OCI-LY3 (cell line): ENCODE data around the gene DCPS.

Experiments used
- H2AFZ ChIP-seq: fragments of 200-600, 300-600 bp; shearing (Covaris generic); 2 replicates; pipeline ENCODE4 v1.6.0; 2014; ENCODE audit warnings: antibody characterized with exemption, low read depth, low read length
- H3K27ac ChIP-seq: fragments of 200-600, 300-600 bp; sonication (generic); 2 replicates; pipeline ENCODE4 v1.5.1; 2014; ENCODE audit warnings: mild to moderate bottlenecking, low read length, moderate library complexity, mixed read lengths
- H3K27me3 ChIP-seq: fragments of 200-600, 300-600 bp; sonication (generic); 2 replicates; pipeline ENCODE4 v1.6.1; 2014; ENCODE audit warnings: low read depth, low read length, mixed read lengths
- H3K36me3 ChIP-seq: fragments of 200-600, 300-600 bp; sonication (generic); replicated peaks from 2 replicates; pipeline ENCODE3; 2014; ENCODE audit warnings: low read depth, low read length, mixed read lengths
- H3K4me1 ChIP-seq: fragments of 300-600, 200-600 bp; sonication (generic); 2 replicates; pipeline ENCODE4 v1.6.1; 2014; ENCODE audit warnings: low read length, mixed read lengths
- H3K4me2 ChIP-seq: fragments of 200-600, 300-600 bp; sonication (generic); 2 replicates; pipeline ENCODE4 v1.6.1; 2014; ENCODE audit warnings: low read length, mixed read lengths
- H3K4me3 ChIP-seq: fragments of 300-600, 200-600 bp; sonication (generic); 2 replicates; pipeline ENCODE4 v1.5.1; 2014; ENCODE audit warnings: antibody characterized with exemption, mild to moderate bottlenecking, low read length, moderate library complexity
- H3K79me2 ChIP-seq: fragments of 300-600, 200-600 bp; shearing (Covaris generic); 2 replicates; pipeline ENCODE4 v1.6.1; 2014; ENCODE audit warnings: mild to moderate bottlenecking, low read length, mixed read lengths
- H3K9ac ChIP-seq: fragments of 300-600, 200-600 bp; shearing (Covaris generic); 2 replicates; pipeline ENCODE4 v1.6.0; 2014; ENCODE audit warnings: mild to moderate bottlenecking, low read length, moderate library complexity
- H3K9me3 ChIP-seq: fragments of 200-600, 300-600 bp; shearing (Covaris generic); 2 replicates; pipeline ENCODE4 v1.6.1; 2014; ENCODE audit warnings: low read length, mixed read lengths; ENCODE audit not compliant: insufficient read depth
- H4K20me1 ChIP-seq: fragments of 200-600, 300-600 bp; sonication (generic); 2 replicates; pipeline ENCODE4 v1.6.1; 2016; ENCODE audit warnings: low read length, mixed read lengths; ENCODE audit not compliant: insufficient read depth
- EZH2phosphoT487 ChIP-seq: fragments of 200-600 bp; shearing (Covaris generic); IDR thresholded peaks from 2 replicates; pipeline ENCODE4 v1.6.1; 2018; ENCODE audit warnings: antibody characterized with exemption, mixed run types, low read depth
- TF ChIP-seq, protein P1 (sequence below): fragments of 200-600, 300-600 bp; sonication (generic); IDR thresholded peaks from 2 replicates; pipeline ENCODE4 v1.5.1; 2014; ENCODE audit warnings: antibody characterized with exemption, low read length, low read depth

The DCPS gene

DNA sequence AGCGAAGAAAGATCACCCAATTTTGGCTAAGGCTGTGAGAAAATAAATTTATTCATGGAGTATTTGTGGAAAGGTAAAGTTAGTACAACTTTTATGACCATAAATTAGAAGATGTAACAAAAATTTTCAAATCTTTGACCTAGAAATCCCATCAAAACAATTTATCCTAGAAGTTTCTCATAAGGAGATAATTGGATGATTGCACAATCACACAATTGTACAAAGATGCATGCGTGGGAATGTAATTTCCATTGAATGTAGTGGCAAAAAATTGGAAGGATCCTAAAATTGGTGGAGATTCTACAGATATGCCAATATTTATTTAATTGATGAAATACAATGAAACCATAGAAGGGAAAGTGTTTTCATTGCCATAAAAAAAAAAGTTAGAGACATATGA lies 46.7 kb upstream of the DCPS start:
- no peaks in the 10 kb centered on the region for H3K4me1 ChIP-seq
- no peak overlapping the region for H3K27ac ChIP-seq
- H3K27me3 ChIP-seq: no peaks in the 10 kb centered on the region
- H3K36me3 ChIP-seq: peaks cover 26% of the 10 kb centered on the region
- H2AFZ ChIP-seq: no peak overlapping the region
- no peak overlapping the region for H3K4me3 ChIP-seq
- TF ChIP-seq, protein P1, sequence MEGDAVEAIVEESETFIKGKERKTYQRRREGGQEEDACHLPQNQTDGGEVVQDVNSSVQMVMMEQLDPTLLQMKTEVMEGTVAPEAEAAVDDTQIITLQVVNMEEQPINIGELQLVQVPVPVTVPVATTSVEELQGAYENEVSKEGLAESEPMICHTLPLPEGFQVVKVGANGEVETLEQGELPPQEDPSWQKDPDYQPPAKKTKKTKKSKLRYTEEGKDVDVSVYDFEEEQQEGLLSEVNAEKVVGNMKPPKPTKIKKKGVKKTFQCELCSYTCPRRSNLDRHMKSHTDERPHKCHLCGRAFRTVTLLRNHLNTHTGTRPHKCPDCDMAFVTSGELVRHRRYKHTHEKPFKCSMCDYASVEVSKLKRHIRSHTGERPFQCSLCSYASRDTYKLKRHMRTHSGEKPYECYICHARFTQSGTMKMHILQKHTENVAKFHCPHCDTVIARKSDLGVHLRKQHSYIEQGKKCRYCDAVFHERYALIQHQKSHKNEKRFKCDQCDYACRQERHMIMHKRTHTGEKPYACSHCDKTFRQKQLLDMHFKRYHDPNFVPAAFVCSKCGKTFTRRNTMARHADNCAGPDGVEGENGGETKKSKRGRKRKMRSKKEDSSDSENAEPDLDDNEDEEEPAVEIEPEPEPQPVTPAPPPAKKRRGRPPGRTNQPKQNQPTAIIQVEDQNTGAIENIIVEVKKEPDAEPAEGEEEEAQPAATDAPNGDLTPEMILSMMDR: no peak
- no peak for TF ChIP-seq EZH2phosphoT487
- no peak overlapping the region for H3K4me2 ChIP-seq
- H4K20me1 ChIP-seq: no peaks in the 10 kb centered on the region
- H3K79me2 ChIP-seq: no peaks in the 10 kb centered on the region
- no peak overlapping the region for H3K9ac ChIP-seq
- no peaks in the 10 kb centered on the region for H3K9me3 ChIP-seq

DNA sequence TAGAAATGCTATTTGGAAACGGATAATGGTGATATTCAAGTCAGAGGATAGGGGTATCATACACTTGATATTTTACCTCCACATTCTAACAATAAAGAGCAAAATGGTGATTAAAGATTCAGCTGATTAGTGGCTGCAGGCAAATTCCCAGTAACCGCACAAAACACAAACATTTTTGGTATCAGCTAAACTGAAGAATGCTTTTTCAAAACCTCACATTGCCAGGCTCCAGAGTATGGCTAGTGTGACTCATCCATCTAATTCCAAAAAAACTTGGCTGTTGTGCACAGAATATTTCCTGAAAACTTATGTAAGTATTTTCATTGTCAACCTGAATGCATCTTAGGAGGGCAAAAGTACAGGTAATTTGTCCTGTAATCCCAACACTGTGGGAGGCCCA lies 46.1 kb upstream of the DCPS start:
- Histone ChIP-seq H4K20me1 (no peaks in the 10 kb centered on the region), H3K4me3 (no peak overlapping the region), H2AFZ (no peak overlapping the region), H3K27ac (no peak overlapping the region), H3K4me2 (no peak overlapping the region), H3K9me3 (no peaks in the 10 kb centered on the region), H3K4me1 (no peaks in the 10 kb centered on the region), H3K79me2 (no peaks in the 10 kb centered on the region), H3K36me3 (peaks cover 32% of the 10 kb centered on the region), H3K9ac (no peak overlapping the region), H3K27me3 (no peaks in the 10 kb centered on the region)
- TF ChIP-seq, protein P1: no peak
- no peak for TF ChIP-seq EZH2phosphoT487

- Histone ChIP-seq H2AFZ (no peak overlapping the region), H3K27me3 (no peaks in the 10 kb centered on the region), H3K9ac (no peak overlapping the region), H3K79me2 (peaks cover 11% of the 10 kb centered on the region), H3K36me3 (peaks cover 76% of the 10 kb centered on the region), H3K4me2 (no peak overlapping the region), H3K9me3 (no peaks in the 10 kb centered on the region), H4K20me1 (no peaks in the 10 kb centered on the region), H3K27ac (no peak overlapping the region), H3K4me3 (no peak overlapping the region), H3K4me1 (no peaks in the 10 kb centered on the region; the same call in 1 of the 2 replicates)
- no peak for TF ChIP-seq EZH2phosphoT487
- TF ChIP-seq, protein P1: no peak
Observed at GRCh38 chr11:126262216-126262615, 41.6 kb upstream of the DCPS start.

DNA sequence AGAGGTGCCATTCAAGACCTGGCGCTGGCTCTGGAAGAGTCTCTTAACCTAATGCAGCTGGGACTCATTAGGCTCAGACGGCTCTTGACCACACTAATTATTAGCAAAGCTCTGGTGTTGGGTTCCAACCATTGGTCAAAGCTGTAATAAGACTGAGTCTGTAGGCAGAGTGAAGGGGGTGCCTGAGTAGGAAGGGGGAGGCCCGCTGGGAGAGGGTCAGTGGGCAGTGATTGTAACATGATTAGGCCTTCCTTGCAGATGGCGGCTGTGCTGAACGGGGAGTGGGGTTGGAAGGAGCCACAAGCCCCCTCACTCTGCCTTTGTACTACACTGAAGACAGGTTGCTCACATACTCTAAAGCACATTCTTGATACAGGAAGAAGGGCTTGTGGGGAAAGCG lies 40.4 kb upstream of the DCPS start:
- no peak overlapping the region for H3K9ac ChIP-seq
- TF ChIP-seq EZH2phosphoT487: no peak
- TF ChIP-seq, protein P1: no peak
- H3K27ac ChIP-seq: no peak overlapping the region
- no peak overlapping the region for H2AFZ ChIP-seq
- H3K36me3 ChIP-seq: peaks cover 70% of the 10 kb centered on the region
- no peaks in the 10 kb centered on the region for H3K27me3 ChIP-seq
- no peak overlapping the region for H3K4me2 ChIP-seq
- H3K4me1 ChIP-seq: peaks cover 8% of the 10 kb centered on the region
- H3K79me2 ChIP-seq: peaks cover 23% of the 10 kb centered on the region
- no peaks in the 10 kb centered on the region for H4K20me1 ChIP-seq
- H3K9me3 ChIP-seq: no peaks in the 10 kb centered on the region
- H3K4me3 ChIP-seq: no peak overlapping the region
